CD4-positive, alpha-beta T cell treated with Interleukin-12 subunit alpha and Interleukin-12 subunit beta, for 1 hour (primary cell): ENCODE results near the gene KIAA0319L.
"Not testable (repeated sequence)": the region's sequence is repeated elsewhere in the genome, so short reads cannot be mapped to it uniquely, and the experiment has no call there.

ENCODE experiments used
- DNase-seq: peaks from one replicate; pipeline ENCODE4 v3.0.0-alpha.2; 2020

Gene KIAA0319L

GRCh38 chr1:35557118-35557610 lies at the start of gene KIAA0319L:
Gene KIAA0319L (minus strand): TSS chr1:35557403. CDS start chr1:35554491, 2,912 bp downstream.
- no peak for DNase-seq

- DNase-seq = no peak
Measured at GRCh38 chr1:35605867-35606182, 48.6 kb upstream of the KIAA0319L start.

GRCh38 chr1:35605071-35605866 lies 48.1 kb upstream of the KIAA0319L start:
- DNase-seq = no peak

GRCh38 chr1:35603941-35604340 lies 46.7 kb upstream of the KIAA0319L start:
- no peak for DNase-seq

- DNase-seq = no peak
Measured at GRCh38 chr1:35603468-35603867, 46.3 kb upstream of the KIAA0319L start.

- no peak for DNase-seq
Measured at GRCh38 chr1:35600593-35600992, 43.4 kb upstream of the KIAA0319L start.

GRCh38 chr1:35599411-35599810 lies 42.2 kb upstream of the KIAA0319L start:
- no peak for DNase-seq

- no peak for DNase-seq
Measured at GRCh38 chr1:35598895-35599294, 41.7 kb upstream of the KIAA0319L start.

- no peak for DNase-seq
Measured at GRCh38 chr1:35597870-35598269, 40.7 kb upstream of the KIAA0319L start.

GRCh38 chr1:35595684-35596083 lies 38.5 kb upstream of the KIAA0319L start:
- no peak for DNase-seq

GRCh38 chr1:35594005-35594760 lies 37.0 kb upstream of the KIAA0319L start:
- no peak for DNase-seq

GRCh38 chr1:35592991-35593769 lies 36.0 kb upstream of the KIAA0319L start:
- no peak for DNase-seq

GRCh38 chr1:35591211-35591610 lies 34.0 kb upstream of the KIAA0319L start:
- no peak for DNase-seq

- DNase-seq = no peak
Measured at GRCh38 chr1:35590476-35591040, 33.4 kb upstream of the KIAA0319L start.

- no peak for DNase-seq
Measured at GRCh38 chr1:35589516-35590427, 32.6 kb upstream of the KIAA0319L start.

- DNase-seq = no peak
Measured at GRCh38 chr1:35588197-35588910, 31.2 kb upstream of the KIAA0319L start.

GRCh38 chr1:35587736-35588135 lies 30.5 kb upstream of the KIAA0319L start:
- no peak for DNase-seq

GRCh38 chr1:35586808-35587207 lies 29.6 kb upstream of the KIAA0319L start:
- DNase-seq = no peak

GRCh38 chr1:35585805-35586204 lies 28.6 kb upstream of the KIAA0319L start:
- not testable (repeated sequence) for DNase-seq

- DNase-seq = no peak
Measured at GRCh38 chr1:35585281-35585680, 28.1 kb upstream of the KIAA0319L start.

GRCh38 chr1:35581621-35582020 lies 24.4 kb upstream of the KIAA0319L start:
- not testable (repeated sequence) for DNase-seq
